ENCODE measurements around the gene NAV2.

Gene NAV2

DNA sequence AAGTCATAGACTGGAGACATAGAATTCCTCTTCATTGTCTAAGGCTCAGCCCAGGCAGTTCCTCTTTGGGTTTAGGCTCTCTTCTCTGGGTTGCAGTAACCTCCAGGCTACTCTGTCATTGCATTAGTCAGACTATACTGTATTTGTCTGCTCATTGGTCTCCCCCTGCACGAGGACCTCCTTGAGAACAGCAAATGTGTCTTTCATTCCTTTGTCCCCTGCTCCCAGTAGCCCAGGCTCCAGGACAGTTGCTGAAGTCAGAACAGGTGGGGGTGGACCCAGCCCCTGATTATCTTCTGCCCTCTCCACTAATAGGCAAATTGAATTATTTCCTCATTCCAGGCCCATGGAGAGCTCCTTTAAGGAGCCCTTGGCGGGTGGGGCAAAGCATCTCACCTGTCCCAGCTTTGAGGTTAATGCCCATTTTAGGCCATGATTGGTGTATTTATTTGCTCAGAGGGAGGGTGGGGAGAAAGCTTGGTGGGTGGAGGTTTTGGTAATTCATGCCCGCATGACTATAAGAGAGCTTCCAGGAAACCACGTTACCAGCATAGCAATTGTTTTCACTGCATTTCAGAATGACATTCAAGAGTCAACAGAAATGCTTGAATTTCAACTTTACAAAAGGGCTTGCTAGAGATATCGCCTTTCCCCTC lies 40.9 kb downstream of the NAV2 start:
- DNase-seq = no peak

- no peak for DNase-seq
These were observed 44.2 kb downstream of the NAV2 start for GRCh38 chr11:19756675-19757475.

DNA sequence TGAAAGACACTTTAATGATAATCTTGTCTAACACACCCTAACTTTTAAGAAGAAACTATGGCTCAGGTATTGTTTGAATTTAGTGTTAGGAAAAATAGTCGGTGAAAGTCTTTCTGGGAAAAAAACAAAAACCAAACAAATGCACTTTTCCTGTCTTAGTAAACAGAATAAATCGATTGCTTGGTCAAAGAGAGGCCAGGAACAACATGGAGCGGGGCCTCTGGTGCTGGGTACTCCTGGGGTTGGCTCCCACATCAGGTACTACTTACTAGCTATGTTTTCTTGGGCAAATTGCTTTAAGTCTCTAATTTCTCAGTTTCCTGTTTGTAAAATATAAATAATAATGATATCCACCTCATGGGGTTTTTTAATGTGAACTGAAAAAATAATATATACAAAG lies 46.8 kb downstream of the NAV2 start:
- DNase-seq = no peak

GRCh38 chr11:19762266-19762665 lies 49.6 kb downstream of the NAV2 start:
- DNase-seq = no peak

DNA sequence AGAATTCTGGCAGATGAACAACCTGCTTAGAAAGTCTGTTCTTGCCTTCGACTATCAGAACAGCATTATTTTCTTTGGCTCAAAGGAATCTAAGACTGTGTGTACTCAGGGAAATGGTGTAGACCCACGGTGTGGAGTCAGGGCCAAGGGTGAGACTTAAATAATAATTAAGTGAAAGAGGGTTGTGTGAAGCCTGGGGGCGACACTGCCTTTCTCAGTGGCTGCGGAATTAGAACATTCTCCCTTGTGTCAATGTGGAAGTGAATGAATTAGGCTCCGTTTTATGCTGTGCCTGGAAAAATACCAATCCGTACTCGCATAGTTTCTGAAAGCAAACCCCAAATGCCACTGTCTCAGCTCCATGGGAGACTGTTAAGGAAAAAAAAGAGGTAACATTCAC lies 50.7 kb downstream of the NAV2 start:
- DNase-seq = no peak

DNA sequence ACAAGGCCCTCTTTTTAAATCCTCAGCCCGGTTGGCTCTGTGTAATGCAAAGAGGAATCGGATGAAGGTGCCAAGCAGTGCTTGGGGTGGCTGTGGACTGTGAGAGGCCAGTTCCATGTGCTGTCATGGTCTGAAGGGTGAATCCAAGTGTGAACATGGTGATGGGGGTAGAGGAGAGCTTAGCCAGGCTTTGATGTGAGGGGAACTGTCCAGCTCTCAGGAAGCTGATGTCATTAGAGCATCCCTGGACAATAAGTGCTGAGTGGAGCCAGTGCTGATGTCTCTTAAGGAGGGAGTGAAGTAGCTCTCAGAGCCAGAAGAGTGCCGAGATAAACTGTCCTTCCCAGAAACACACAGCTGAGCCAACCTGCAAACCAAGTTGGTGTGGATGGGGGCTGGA lies 53.6 kb downstream of the NAV2 start:
- no peak for DNase-seq

DNA sequence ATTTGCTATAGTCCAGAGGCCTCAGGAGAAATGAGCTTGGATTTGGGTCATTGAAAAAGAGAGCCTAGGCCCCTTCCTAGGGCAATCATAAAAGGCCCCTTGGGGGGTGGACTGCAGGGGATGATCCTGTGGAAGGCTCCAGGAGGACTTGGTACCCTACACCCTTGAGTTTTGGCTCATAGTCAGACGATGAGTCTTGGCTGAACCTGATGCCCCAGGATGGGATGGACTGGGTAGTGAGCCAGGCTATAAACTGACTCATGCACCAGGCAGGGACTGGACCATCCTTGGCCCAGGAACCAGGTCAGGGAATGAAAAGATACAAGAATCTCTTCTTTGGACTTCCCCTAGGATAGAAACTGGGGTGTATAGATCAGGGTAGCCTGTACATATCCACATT lies 54.2 kb downstream of the NAV2 start:
- no peak for DNase-seq

- DNase-seq = no peak
These were observed 55.1 kb downstream of the NAV2 start for GRCh38 chr11:19767627-19768151.

GRCh38 chr11:19768197-19768596 lies 55.6 kb downstream of the NAV2 start:
- no peak for DNase-seq

- no peak for DNase-seq
These were observed 56.2 kb downstream of the NAV2 start for GRCh38 chr11:19768815-19769214.

DNA sequence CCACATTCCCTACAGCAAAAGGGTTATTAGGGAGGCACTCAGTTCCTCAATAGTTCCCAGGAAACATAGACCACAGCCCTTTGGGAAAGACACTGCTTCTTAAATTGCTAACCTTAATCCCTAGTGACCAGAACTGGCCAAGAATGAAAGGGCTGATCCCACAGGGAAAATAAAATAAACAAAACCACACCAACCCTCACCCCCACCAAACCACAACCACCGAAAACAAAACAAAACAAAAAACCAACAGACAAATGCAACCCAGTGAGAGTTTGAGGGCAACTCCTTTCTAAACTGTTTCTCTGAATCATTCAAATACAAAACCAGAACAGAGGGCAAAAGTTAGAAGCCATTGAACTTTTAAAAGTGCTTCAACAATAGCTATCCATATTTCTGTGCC lies 57.2 kb downstream of the NAV2 start:
- DNase-seq = no peak

DNA sequence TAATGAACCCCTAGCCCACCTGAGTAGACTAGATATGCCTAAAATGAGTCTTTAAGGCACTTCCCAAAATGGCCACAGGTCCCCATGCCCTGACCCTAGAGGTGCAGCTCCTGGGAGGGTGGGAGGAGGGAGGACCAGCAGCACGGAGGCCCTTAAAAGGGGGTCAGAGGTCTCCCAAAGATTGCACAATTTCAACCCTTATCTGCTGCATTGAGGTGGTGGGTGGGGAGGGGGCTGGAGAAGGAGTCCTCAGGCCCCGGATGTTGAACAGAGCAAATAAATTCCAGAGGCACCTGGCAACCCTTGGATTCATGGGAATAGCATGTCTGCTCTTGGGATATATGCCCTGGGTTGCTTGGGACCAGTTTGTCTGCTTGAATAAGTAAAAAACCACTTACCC lies 57.6 kb downstream of the NAV2 start:
- no peak for DNase-seq

DNA sequence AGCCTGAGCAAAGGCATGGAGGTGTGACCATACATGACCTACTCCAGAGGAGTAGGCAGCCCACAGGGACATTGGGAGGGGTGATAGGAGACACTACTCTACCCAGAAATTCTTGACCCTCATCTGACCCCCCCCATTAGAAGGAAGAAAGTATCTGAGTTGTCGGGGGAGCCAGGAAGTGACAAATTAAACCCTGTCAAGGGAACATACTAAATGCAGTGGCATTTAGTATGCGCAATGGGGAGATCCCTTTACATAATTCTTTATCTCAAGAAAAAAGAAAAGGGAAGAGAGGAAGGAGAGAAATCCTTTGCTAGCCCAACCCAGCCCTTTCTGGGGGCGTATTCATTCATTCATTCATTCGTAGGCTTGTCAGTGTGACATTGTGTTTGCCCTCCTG lies 58.8 kb downstream of the NAV2 start:
- DNase-seq = no peak

DNA sequence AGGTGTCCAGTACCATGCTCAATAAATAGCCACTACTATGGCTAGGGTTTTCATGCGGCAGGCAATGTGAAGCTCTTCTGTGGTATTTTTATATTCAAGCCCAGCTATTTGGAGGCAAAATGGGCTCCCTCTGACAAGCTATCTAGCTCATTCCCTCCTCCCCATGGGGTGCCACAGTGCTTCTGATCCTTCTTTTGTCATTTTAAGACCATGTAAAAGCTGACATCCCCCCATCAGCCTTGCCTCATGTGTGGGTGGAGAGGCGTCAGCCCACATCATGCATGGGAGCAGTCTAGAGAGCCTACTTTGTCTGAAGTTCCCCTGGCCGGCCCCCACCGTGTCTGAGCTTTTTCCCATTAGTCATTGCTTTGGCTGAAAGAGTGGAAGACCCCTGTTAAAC lies 59.8 kb downstream of the NAV2 start:
- no peak for DNase-seq

GRCh38 chr11:19774329-19774728 lies 61.7 kb downstream of the NAV2 start:
- no peak for DNase-seq

- DNase-seq = no peak
These were observed 62.4 kb downstream of the NAV2 start for GRCh38 chr11:19774817-19775580.

- DNase-seq = no peak
These were observed 63.0 kb downstream of the NAV2 start for GRCh38 chr11:19775622-19776021.

DNA sequence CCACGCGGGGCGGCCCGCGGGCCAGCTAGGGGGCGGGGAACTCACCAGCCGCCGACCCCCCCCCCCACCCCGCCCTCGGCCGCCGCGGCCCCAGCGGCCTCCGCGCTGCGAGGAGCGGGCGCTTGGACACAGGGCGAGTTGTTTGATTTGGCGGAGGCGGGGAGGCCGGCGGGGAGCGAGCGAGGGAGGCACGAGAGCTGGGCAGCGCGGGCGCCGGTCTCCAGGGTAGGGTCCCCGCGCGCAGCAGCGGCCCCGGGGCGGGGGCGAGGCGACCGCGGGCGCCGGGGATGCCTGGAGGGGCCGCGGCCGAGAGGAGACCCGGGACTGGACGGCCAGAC lies 64.4 kb downstream of the NAV2 start:
- DNase-seq = no peak

GRCh38 chr11:19777377-19778102 lies 64.9 kb downstream of the NAV2 start:
- peak; percentile 24 for DNase-seq

- no peak for DNase-seq
These were observed 67.1 kb downstream of the NAV2 start for GRCh38 chr11:19779740-19780139.

GRCh38 chr11:19781351-19781750 lies 68.7 kb downstream of the NAV2 start:
- no peak for DNase-seq

GRCh38 chr11:19785265-19785664 lies 72.6 kb downstream of the NAV2 start:
- no peak for DNase-seq

GRCh38 chr11:19786644-19787043 lies 74.0 kb downstream of the NAV2 start:
- no peak for DNase-seq

All from CD4-positive, alpha-beta T cell treated with Interleukin-15 for 1 hour (primary cell).